GM06990 (cell line): ENCODE measurements around the gene PCGF6.
"Not testable (repeated sequence)": the region's sequence is repeated elsewhere in the genome, so short reads cannot be mapped to it uniquely, and the experiment has no call there.

Experiments used
- DNase-seq: peaks from one replicate; pipeline ENCODE4 v3.0.0-alpha.2; 2011; ENCODE audit not compliant: insufficient read length; ENCODE audit errors: extremely low read depth
- H3K27me3 ChIP-seq: replicated peaks from 2 replicates; pipeline ENCODE4 v1.6.0; 2011; ENCODE audit warnings: low read length; ENCODE audit not compliant: control insufficient read depth, insufficient read depth
- H3K36me3 ChIP-seq: 2 replicates; pipeline ENCODE4 v1.5.1; 2011; ENCODE audit warnings: low read length; ENCODE audit not compliant: control insufficient read depth, insufficient read depth
- H3K4me3 ChIP-seq: replicated peaks from 2 replicates; pipeline ENCODE4 v1.5.1; 2011; ENCODE audit warnings: low read depth, mild to moderate bottlenecking, control low read depth, low read length
- TF ChIP-seq, protein P1 (sequence below): IDR thresholded peaks from 2 replicates; pipeline ENCODE4 v1.5.1; 2011; ENCODE audit warnings: low read length, control low read depth, mild to moderate bottlenecking, inconsistent platforms; ENCODE audit not compliant: insufficient read depth, poor library complexity, severe bottlenecking

Gene PCGF6

DNA sequence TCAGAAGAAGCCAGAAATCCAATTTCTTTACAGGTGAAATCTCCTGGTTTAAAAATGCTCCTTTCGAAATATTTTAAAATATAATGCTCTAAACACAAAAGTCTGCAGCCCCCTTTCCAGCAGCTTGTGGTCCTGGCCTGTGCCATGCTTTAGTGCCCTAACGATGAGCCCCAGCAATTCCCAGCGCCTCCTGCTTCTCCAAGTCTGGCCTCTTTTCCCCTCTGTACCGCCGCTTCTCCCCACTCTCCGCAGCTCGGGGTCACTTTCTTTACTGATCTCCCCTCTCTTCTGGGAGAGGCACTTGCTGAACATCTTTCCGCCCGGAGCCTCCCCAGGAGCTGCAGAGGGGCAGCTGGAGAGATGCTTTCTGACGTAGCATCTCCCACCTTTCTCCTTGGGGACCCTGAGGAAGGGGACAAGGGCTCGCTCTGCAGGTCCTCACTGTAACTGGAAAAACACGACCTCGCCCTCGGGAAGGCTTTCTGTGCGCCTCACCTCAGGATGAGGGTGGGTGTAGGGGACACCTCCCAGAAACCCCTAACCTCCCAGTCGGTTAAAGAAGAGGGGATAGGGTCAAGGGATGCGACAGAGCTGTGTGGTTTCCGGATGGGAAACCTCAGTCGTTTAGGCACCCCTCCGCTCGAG lies 74.6 kb downstream of the PCGF6 start:
- H3K4me3 ChIP-seq = peak overlapping the region; percentile 48

DNA sequence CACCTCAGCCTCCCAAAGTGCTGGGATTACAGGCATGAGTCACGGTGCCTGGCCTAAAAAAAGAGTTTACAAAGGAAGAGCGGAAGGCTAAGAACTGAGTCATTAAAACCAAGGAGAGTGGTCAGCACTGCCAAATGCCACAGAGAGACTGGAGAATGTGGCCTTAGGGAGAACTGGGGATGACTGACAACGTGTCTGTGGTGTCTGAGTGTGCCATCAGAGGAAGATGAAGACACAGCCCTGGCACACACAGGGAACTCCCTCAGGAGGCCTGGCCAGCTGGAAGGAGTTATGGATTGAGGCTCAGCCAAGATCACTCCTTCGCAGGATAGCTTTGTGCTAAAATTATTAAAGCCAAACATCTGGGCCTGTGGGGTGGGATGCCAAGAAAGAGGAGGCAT lies 77.9 kb downstream of the PCGF6 start:
- H3K4me3 ChIP-seq = no peak overlapping the region
- DNase-seq = no peak
- peaks cover 2% of the 10 kb centered on the region for H3K27me3 ChIP-seq
- H3K36me3 ChIP-seq = no peaks in the 10 kb centered on the region
- TF ChIP-seq, protein P1, sequence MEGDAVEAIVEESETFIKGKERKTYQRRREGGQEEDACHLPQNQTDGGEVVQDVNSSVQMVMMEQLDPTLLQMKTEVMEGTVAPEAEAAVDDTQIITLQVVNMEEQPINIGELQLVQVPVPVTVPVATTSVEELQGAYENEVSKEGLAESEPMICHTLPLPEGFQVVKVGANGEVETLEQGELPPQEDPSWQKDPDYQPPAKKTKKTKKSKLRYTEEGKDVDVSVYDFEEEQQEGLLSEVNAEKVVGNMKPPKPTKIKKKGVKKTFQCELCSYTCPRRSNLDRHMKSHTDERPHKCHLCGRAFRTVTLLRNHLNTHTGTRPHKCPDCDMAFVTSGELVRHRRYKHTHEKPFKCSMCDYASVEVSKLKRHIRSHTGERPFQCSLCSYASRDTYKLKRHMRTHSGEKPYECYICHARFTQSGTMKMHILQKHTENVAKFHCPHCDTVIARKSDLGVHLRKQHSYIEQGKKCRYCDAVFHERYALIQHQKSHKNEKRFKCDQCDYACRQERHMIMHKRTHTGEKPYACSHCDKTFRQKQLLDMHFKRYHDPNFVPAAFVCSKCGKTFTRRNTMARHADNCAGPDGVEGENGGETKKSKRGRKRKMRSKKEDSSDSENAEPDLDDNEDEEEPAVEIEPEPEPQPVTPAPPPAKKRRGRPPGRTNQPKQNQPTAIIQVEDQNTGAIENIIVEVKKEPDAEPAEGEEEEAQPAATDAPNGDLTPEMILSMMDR = no peak

More for the DNA sequence above, 74.6 kb downstream of the PCGF6 start:
- no peak for DNase-seq
- Histone ChIP-seq H3K27me3 (peaks cover 2% of the 10 kb centered on the region), H3K36me3 (no peaks in the 10 kb centered on the region)
- TF ChIP-seq, protein P1 = no peak

DNA sequence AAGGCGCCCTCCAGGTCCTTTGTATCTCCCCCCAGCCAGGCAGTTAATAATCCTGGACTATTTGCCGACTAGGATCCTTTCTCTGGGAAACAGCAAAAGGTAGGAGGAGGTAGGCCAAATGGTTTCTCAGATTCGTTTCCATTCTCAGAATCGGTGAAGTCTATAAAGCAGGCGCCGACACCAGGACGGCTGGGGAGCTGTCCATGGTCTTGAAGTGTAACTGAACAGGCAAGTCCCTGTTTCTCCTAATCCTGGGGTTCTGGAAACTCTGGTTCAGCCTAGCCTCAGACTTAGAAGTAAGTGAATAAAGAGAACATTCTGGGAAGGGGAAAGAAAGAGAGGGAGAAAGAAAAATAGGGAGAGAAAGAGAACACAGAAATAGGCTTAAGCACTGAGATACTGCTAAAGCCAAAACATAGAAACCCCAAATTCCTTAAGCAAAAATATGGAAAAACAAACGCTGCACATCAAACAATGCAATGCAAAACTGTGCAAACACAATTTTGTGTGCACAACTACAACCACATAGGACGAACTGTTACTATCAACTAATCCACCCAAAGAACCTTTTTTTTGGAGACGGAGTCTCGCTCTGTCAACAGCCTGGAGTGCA lies 85.1 kb downstream of the PCGF6 start:
- no peak for DNase-seq
- TF ChIP-seq, protein P1 = no peak
- no peak overlapping the region for H3K4me3 ChIP-seq
- H3K36me3 ChIP-seq = no peaks in the 10 kb centered on the region
- H3K27me3 ChIP-seq = no peaks in the 10 kb centered on the region

DNA sequence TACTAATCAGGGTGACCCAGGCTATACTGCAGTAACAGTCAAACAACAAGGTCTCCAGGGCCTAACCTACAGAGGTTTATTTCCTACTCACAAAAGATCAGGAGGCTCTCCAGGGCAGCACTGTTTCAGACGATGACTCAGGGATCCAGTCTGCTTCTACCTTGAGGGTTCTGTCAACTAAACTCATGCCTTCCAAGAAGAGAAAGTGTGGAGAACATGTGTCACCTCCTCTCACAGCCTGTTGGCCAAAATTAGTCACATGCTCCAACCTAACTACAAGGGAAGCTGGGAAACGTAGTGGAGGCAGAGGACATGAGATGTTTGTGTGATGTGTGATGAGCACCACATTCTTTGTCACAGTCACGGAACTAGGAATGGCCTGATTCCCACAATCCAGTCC lies 88.7 kb downstream of the PCGF6 start:
- H3K36me3 ChIP-seq = no peaks in the 10 kb centered on the region
- no peaks in the 10 kb centered on the region for H3K27me3 ChIP-seq
- DNase-seq = no peak
- TF ChIP-seq, protein P1 = no peak
- no peak overlapping the region for H3K4me3 ChIP-seq

GRCh38 chr10:103259989-103260388 lies 91.0 kb downstream of the PCGF6 start:
- TF ChIP-seq, protein P1 = no peak
- Histone ChIP-seq H3K4me3 (no peak overlapping the region), H3K36me3 (no peaks in the 10 kb centered on the region), H3K27me3 (no peaks in the 10 kb centered on the region)
- no peak for DNase-seq

DNA sequence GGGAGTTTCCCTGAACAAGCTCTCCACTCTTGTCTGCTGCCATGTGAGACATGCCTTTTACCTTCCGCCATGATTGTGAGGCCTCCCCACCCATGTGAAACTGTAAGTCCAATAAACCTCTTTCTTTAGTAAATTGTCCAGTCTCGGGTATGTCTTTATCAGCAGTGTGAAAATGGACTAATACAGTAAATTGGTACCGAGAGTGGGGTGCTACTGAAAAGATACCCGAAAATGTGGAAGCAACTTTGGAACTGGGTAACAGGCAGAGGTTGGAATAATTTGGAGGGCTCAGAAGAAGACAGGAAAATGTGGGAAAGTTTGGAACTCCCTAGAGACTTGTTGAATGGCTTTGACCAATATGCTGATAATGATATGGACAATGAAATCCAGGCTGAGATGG lies 92.0 kb downstream of the PCGF6 start:
- not testable (repeated sequence) for H3K36me3 ChIP-seq, H3K27me3 ChIP-seq, H3K4me3 ChIP-seq, DNase-seq
